Smooth muscle cell of the umbilical artery (primary cell): ENCODE results near the gene CMC4. TPM values are rescaled to one million over a fixed set of nuclear protein-coding genes. Genes with fewer than 3 reads are reported as not detected.

Experiments
- total RNA-seq: library from RNA; depleted of rRNA; stranded (reverse); fragments of >200 nt; gene quantifications from 2 replicates; pipeline ENCODE4 v1.2.3, GENCODE V29; 2014

The CMC4 gene, protein sequence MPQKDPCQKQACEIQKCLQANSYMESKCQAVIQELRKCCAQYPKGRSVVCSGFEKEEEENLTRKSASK
- 9.0 and 13.4 TPM in 2 replicates for total RNA-seq

DNA sequence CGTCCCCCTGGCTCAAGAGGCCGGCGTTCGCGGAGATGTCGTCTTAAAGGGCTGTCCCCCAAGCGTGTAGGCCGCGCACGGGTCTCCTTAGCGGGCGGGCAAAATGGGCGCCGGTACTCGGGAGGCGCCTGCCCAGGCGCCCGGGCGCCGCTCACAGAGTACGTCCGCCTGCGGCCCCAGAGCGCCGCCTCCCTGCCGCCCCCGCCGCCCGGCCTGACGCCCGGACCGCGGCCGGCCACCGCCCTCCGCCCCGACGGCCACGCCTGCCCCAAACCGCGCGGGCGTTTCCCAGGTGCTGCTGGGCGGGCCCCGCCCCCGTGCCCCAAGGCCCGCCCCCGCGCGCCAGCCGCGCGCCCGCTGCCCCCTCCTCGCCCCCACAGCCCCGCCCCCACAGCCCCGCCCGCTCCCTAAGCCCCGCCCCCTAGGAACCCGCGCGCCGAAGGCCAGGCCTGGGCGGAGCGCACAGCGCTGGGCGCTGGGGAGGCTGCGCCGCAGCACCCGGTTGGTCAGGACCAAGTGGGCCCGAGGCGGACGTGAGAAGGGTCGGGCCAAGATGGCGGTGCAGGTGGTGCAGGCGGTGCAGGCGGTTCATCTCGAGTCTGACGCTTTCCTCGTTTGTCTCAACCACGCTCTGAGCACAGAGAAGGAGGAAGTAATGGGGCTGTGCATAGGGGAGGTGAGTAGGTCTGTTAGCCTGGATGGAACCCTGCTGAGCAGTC is at the start of gene CMC4, which contains the start of the genes BRCC3 and MTCP1:
Gene CMC4, minus strand, starts transcription at position 162 of the 719 bp plus-strand sequence. CDS start 7,113 bp downstream, outside the sequence.
Gene BRCC3, plus strand, starts transcription at position 534 of the 719 bp plus-strand sequence. Its CDS starts 20 bp downstream, at position 554.
Gene MTCP1, minus strand, starts transcription at position 162 of the 719 bp plus-strand sequence. CDS start 5,126 bp downstream, outside the sequence.

DNA sequence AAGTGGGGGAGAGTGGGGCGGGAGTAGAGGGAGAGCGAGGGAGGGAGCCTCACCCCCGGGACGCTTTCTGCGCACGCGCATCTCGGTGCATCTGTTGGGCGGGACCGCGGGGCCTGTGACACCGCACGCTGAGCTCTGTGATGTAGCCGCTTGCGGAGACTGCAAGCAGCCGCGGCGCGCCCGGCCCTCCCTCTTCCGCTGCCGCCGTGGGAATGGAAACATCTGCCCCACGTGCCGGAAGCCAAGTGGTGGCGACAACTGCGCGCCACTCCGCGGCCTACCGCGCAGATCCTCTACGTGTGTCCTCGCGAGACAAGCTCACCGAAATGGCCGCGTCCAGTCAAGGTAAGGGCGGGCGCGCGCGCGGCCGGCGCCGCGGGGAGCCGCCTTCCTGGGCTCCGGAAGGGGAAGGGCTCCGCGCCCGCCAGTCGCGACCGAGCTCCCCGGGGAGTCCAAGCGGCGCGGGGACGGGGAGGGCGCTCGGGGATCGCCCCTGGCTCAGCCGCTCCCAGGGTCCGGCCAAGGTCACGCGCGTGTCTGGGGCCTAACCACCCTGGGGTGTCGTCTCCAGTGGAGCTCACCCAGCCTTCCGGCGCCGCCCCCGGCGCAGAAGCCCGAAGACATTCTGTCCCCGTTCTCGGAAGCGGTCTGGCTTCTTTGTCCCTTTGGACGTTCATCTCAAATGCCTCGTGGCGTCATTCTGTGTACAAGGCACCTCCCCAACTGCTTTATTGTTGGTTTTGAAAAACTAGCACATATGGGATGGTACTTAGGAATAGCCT is 44.0 kb downstream of the CMC4 start, which contains the start of gene FUNDC2:
Gene FUNDC2, plus strand, starts transcription at position 118 of the 782 bp plus-strand sequence. Its CDS starts 95 bp downstream, at position 213.

DNA sequence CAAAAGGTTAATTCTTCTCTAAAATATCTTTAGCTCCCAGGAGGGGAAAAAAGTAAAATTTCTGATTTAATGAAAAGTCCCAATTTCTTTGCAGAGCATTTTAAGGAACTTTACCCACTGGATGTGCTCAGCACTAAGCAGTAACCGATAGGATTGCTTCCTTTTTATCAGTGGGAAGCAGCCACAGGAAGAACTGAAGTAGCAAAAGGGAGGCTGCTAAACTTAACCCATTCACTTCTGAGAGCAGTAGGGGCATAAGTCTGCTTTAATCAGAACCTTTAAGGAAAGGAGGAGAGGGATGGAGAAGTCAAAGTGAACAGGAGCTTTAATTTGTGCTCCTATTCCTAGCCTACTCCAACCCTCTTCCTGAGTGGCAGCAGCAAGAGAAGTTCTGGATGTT is 48.4 kb downstream of the CMC4 start, which contains the start of gene F8:
Gene F8, minus strand, starts transcription at position 139 of the 400 bp plus-strand sequence. CDS start 171 bp downstream, outside the sequence.

Other genes starting within 250 kb of the CMC4 start
- gene SMIM9, start 236.5 kb downstream of the CMC4 start, total RNA-seq = not detected in 2 replicates
- gene F8A1, start 184.8 kb downstream of the CMC4 start, total RNA-seq = 1.8 and 4.6 TPM in 2 replicates
- 2.4 and 2.9 TPM in 2 replicates for gene F8, start 48.4 kb downstream of the CMC4 start, total RNA-seq
- gene FUNDC2, start 44.3 kb downstream of the CMC4 start, total RNA-seq = 38.8 and 47.2 TPM in 2 replicates
- 0.30 and 3.1 TPM in 2 replicates for gene MTCP1, start within 50 bp of the CMC4 start, total RNA-seq
- 12.2 and 23.4 TPM in 2 replicates for gene BRCC3, start 372 bp upstream of the CMC4 start, total RNA-seq
- 60.9 and 79.1 TPM in 2 replicates for gene VBP1, start 145.3 kb upstream of the CMC4 start, total RNA-seq
- gene RAB39B, start 193.4 kb upstream of the CMC4 start, total RNA-seq = 0.69 and 1.5 TPM in 2 replicates